LNCaP clone FGC (cell line): ENCODE data around the gene ARHGEF12.

ENCODE experiments used
- DNase-seq: peaks from one replicate; pipeline ENCODE4 v3.0.0-alpha.2; 2011; ENCODE audit warnings: low read depth
- H3K4me3 ChIP-seq: 2 replicates; pipeline ENCODE4 v1.5.1; 2011; ENCODE audit warnings: mild to moderate bottlenecking, low read depth, low read length, control low read depth
- CTCF ChIP-seq: IDR thresholded peaks from 2 replicates; pipeline ENCODE4 v1.5.1; 2012; ENCODE audit warnings: mild to moderate bottlenecking; ENCODE audit not compliant: control insufficient read depth, insufficient read depth; ENCODE audit errors: extremely low read depth

The ARHGEF12 gene

GRCh38 chr11:120390585-120390922 lies 54.3 kb downstream of the ARHGEF12 start:
- H3K4me3 ChIP-seq, result no peak overlapping the region
- no peak for TF ChIP-seq CTCF

GRCh38 chr11:120391292-120391691 lies 55.1 kb downstream of the ARHGEF12 start:
- DNase-seq, result no peak
- no peak overlapping the region for H3K4me3 ChIP-seq
- no peak for TF ChIP-seq CTCF

More at GRCh38 chr11:120390585-120390922, 54.3 kb downstream of the ARHGEF12 start:
- no peak for DNase-seq

- no peak overlapping the region for H3K4me3 ChIP-seq
- no peak for DNase-seq
- no peak for TF ChIP-seq CTCF
Measured at GRCh38 chr11:120391854-120392253, 55.6 kb downstream of the ARHGEF12 start.

- no peak for DNase-seq
- no peak overlapping the region for H3K4me3 ChIP-seq
- TF ChIP-seq CTCF, result no peak
Measured at GRCh38 chr11:120392314-120392713, 56.1 kb downstream of the ARHGEF12 start.

- no peak overlapping the region for H3K4me3 ChIP-seq
- TF ChIP-seq CTCF, result no peak
- DNase-seq, result no peak
Measured at GRCh38 chr11:120392793-120393192, 56.6 kb downstream of the ARHGEF12 start.

- TF ChIP-seq CTCF, result no peak
- no peak overlapping the region for H3K4me3 ChIP-seq
- DNase-seq, result no peak
Measured at GRCh38 chr11:120394119-120394518, 57.9 kb downstream of the ARHGEF12 start.

- TF ChIP-seq CTCF, result no peak
Measured at GRCh38 chr11:120395778-120396177, 59.6 kb downstream of the ARHGEF12 start.

More at GRCh38 chr11:120395778-120396177, 59.6 kb downstream of the ARHGEF12 start:
- DNase-seq, result no peak
- no peak overlapping the region for H3K4me3 ChIP-seq
